Measurements from ENCODE around the gene EGFL8.

- TF ChIP-seq CTCF (IDR thresholded peaks at IDR 0.05) (no peak), POLR2A (IDR thresholded peaks at IDR 0.05) (no peak), POLR2AphosphoS5 (IDR thresholded peaks at IDR 0.05; ENCODE audit: insufficient read depth in 1 of 2, low read depth in 1 of 2) (no peak)
Observed at GRCh38 chr6:32166411-32167061, 2.1 kb downstream of the EGFL8 start.
